RWPE1 (cell line): Measurements from ENCODE around the gene SLC34A3.
"Not testable (repeated sequence)": the region's sequence is repeated elsewhere in the genome, so short reads cannot be mapped to it uniquely, and the experiment has no call there.

Experiments used
- CTCF ChIA-PET: fragments of 350-600 bp; sonication (Branson Sonifier 250); formaldehyde crosslinking; extraction: SDS; loops from one replicate; lab custom pipeline; 2021; lab: Yijun Ruan, JAX
- POLR2A ChIA-PET: fragments of 400-600 bp; formaldehyde crosslinking; extraction: SDS; loops from one replicate; lab custom pipeline; 2020; ENCODE audit warnings: antibody characterized with exemption; ENCODE audit not compliant: low non-redundant PET; lab: Yijun Ruan, JAX
- DNase-seq: peaks from one replicate; pipeline ENCODE4 v3.0.0; 2012; ENCODE audit warnings: low spot score
- H3K27ac ChIP-seq: fragments of 450-650 bp; 2 replicates; pipeline ENCODE4 v1.5.1; 2017
- TF ChIP-seq, protein P1 (sequence below): fragments of 450-650 bp; conservative IDR thresholded peaks from 2 replicates; pipeline ENCODE4 v1.5.1; 2017; ENCODE audit warnings: low read depth, mild to moderate bottlenecking

The SLC34A3 gene

DNA sequence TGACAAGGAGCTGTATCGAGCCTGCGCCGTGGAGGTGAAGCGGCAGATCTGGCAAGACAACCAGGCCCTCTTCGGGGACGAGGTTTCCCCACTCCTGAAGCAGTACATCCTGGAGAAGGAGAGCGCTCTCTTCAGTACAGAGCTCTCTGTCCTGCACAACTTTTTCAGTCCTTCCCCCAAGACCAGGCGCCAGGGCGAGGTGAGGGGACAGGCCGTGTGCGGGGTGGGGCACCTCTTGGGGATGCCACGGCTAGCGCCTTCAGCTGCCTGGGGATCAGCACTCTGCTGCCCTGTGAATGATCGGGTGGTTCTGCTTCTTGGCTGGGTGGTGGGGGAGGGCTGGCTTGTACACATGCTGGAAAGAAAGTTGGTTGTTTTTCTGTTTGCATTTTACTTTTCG is 26.2 kb downstream of the SLC34A3 start:
- DNase-seq = no peak
- peak overlapping the region; percentile 84 for H3K27ac ChIP-seq
- TF ChIP-seq, protein P1, sequence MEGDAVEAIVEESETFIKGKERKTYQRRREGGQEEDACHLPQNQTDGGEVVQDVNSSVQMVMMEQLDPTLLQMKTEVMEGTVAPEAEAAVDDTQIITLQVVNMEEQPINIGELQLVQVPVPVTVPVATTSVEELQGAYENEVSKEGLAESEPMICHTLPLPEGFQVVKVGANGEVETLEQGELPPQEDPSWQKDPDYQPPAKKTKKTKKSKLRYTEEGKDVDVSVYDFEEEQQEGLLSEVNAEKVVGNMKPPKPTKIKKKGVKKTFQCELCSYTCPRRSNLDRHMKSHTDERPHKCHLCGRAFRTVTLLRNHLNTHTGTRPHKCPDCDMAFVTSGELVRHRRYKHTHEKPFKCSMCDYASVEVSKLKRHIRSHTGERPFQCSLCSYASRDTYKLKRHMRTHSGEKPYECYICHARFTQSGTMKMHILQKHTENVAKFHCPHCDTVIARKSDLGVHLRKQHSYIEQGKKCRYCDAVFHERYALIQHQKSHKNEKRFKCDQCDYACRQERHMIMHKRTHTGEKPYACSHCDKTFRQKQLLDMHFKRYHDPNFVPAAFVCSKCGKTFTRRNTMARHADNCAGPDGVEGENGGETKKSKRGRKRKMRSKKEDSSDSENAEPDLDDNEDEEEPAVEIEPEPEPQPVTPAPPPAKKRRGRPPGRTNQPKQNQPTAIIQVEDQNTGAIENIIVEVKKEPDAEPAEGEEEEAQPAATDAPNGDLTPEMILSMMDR = no peak
- ChIA-PET CTCF (interaction anchor here (0.6 to 1.4 kb wide), 4 partner anchors 9 to 313 kb away, joined by 3 to 4 read pairs (median 4); partner anchors contain the start of gene EXD3), POLR2A (interaction anchor here (0.9 to 2.5 kb wide), 2 partner anchors 16 to 18 kb away, joined by 3 to 9 read pairs; partner anchors contain the start of gene TUBB4B)

DNA sequence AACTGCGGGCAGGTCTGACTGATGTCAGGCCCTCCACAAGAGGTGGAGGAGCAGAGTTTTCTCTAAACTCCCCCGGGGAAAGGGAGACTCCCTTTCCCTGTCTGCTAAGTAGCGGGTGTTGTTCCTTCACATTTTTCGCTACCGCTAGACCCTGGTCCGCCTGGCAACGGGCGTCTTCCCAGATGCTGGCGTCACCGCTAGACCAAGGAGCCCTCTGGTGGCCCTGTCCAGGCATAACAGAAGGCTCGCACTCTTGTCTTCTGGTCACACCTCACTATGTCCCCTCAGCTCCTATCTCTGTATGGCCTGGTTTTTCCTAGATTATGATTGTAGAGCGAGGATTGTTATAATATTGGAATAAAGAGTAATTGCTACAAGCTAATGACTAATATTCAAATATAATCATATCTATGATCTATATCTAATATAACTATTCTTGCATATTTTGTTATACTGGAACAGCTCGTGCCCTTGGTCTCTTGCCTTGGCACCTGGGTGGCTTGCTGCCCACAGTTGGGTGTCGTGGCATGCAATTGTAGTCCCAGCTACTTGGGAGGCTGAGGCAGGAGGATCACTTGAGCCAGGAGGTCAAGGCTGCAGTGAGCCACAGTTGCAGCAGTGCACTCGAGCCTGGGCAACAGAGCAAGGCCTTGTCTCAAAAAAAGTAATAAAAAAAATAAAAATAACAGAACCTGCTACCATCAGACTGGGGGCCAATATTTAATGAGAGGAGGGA is 31.6 kb downstream of the SLC34A3 start:
- POLR2A ChIA-PET = interaction anchor here (0.6 kb wide), 2 partner anchors 22 to 192 kb away, joined by 3 to 4 read pairs; no protein-coding TSS in a partner anchor
- TF ChIP-seq, protein P1 = peak; percentile 91
- CTCF ChIA-PET = interaction anchor here (0.6 to 3.3 kb wide), 3 partner anchors 10 to 183 kb away, joined by 4 to 12 read pairs (median 4); no protein-coding TSS in a partner anchor
- peak overlapping the region; percentile 29 for H3K27ac ChIP-seq
- DNase-seq = not testable (repeated sequence)

DNA sequence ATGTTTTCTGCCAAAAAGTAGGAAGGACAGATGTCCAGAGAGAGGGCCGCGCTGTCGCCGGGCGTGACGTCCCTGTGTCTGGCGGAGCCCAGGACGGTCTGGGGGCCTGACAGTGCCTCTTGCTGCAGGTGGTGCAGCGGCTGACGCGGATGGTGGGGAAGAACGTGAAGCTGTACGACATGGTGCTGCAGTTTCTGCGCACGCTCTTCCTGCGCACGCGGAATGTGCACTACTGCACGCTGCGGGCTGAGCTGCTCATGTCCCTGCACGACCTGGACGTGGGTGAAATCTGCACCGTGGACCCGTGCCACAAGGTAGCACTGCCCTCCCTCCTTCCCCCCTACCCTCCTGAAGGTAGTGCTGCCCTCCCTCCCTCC is 32.2 kb downstream of the SLC34A3 start:
- DNase-seq = no peak
- POLR2A ChIA-PET = no interaction called here
- H3K27ac ChIP-seq = peak overlapping the region; percentile 29
- TF ChIP-seq, protein P1 = no peak
- CTCF ChIA-PET = interaction anchor here (0.6 to 3.3 kb wide), 3 partner anchors 10 to 182 kb away, joined by 4 to 12 read pairs (median 4); no protein-coding TSS in a partner anchor

DNA sequence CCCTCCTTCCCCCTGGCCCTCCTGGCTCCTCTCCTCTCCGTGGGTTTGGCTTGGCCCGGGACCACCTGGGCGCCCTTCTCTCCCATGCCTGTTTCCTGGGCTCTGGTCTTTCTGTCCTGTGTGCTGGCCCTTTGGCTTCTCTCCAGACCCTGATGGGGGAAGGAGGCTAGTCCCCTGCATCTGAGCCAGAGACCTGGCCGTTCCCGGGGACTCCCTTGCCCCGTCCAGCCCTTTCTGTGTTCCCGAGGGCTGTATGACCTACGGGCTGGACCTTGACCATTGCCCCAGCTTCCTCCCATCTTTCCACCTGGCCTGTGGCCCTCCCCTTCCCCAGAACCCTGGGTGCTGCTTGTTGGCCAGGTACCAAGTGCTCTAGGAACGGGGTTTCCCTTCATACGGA is 32.8 kb downstream of the SLC34A3 start:
- POLR2A ChIA-PET = no interaction called here
- peak overlapping the region; percentile 94 for H3K27ac ChIP-seq
- CTCF ChIA-PET = interaction anchor here (3.3 kb wide), 1 partner anchor 27 kb away, joined by 12 read pairs; no protein-coding TSS in a partner anchor
- TF ChIP-seq, protein P1 = no peak
- no peak for DNase-seq

DNA sequence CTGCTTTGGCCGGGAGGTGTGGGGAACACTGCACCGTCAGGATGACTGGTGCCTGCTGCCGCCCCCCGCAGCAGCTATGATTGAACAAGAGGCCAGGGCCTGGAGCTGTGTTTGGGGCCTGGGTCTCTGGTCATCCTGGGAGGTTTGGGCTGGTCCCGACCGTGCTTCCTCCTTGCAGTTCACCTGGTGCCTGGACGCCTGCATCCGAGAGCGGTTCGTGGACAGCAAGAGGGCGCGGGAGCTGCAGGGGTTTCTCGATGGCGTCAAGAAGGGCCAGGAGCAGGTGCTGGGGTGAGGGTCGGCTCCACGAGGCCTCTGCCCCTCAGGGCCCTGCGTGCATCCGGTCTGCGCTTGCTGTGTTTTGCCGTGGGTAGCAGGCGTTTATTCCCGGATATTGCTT is 33.4 kb downstream of the SLC34A3 start:
- TF ChIP-seq, protein P1 = no peak
- CTCF ChIA-PET = interaction anchor here (3.3 kb wide), 1 partner anchor 27 kb away, joined by 12 read pairs; no protein-coding TSS in a partner anchor
- H3K27ac ChIP-seq = peak overlapping the region; percentile 94
- no peak for DNase-seq
- POLR2A ChIA-PET = no interaction called here

DNA sequence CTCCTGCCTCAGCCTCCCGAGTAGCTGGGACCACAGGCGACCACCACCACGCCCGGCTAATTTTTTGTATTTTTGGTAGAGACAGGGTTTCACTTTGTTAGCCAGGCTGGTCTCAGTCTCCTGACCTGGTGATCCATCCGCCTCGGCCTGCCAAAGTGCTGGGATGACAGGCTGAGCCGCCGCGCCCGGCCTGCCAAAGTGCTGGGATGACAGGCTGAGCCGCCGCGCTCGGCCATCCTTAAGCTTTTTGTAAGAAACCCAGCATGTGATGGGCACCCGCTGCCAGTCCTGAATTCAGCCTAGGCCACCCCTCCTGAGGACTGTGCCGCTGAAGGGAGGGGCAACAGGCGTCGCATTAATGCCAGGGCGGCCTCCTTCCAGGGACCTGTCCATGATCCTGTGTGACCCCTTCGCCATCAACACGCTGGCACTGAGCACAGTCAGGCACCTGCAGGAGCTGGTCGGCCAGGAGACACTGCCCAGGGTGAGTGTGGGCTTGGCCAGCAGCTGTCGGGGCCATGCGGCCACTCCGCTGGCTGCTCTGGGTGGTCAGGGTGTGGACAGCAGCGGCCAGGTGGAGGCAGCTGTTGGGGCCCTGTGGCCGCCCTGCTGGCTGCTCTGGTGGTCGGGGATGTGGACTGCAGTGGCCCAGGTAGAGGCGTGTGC is 34.9 kb downstream of the SLC34A3 start:
- no peak for DNase-seq
- TF ChIP-seq, protein P1 = no peak
- peak overlapping the region; percentile 94 for H3K27ac ChIP-seq
- ChIA-PET POLR2A (no interaction called here), CTCF (interaction anchor here (1.3 kb wide), 1 partner anchor 9 kb away, joined by 4 read pairs; no protein-coding TSS in a partner anchor)
